ENCODE data around the gene AKAP13. TPM values are rescaled to one million over a fixed set of nuclear protein-coding genes. Genes with fewer than 3 reads are reported as not detected.

Gene AKAP13
- polyA plus RNA-seq, 3 donors: 47.9 to 99.7 (median 92.6) TPM

GRCh38 chr15:85755471-85755870 lies 375.1 kb downstream of the AKAP13 start:
- no peaks in the 10 kb centered on the region for H3K36me3 ChIP-seq (replicated peaks in 1 of 2; ENCODE audit: control insufficient read depth in 1 of 2, insufficient read depth in 2 of 2, low read length in 2 of 2)
- WGBS (ENCODE audit: insufficient coverage): 97% methylated on average over 8 of the region's 11 CpGs
- no peak for DNase-seq
- H3K79me2 ChIP-seq (ENCODE audit: insufficient read depth, low read length): no peaks in the 10 kb centered on the region
- no peak overlapping the region for H3K27ac ChIP-seq (ENCODE audit: low read depth in 1 of 2, low read length in 2 of 2)
- H4K20me1 ChIP-seq (ENCODE audit: insufficient read depth, low read length): peaks cover 15% of the 10 kb centered on the region
- peaks cover 6 to 7% of the 10 kb centered on the region in 2 donors for H3K4me1 ChIP-seq (ENCODE audit: control insufficient read depth in 1 of 2, insufficient read depth in 2 of 2, low read length in 2 of 2)
- no peak overlapping the region for H3K4me3 Mint-ChIP-seq
- H3K4me2 ChIP-seq (replicated peaks; ENCODE audit: extremely low read depth, low read length, poor library complexity, severe bottlenecking): no peak overlapping the region
- H3K9ac ChIP-seq (ENCODE audit: insufficient read depth, low read length, poor library complexity, severe bottlenecking): no peak overlapping the region
- no peak overlapping the region for H3K27ac Mint-ChIP-seq
- H2AFZ ChIP-seq (ENCODE audit: insufficient read depth, low read depth, low read length, poor library complexity, severe bottlenecking): no peak overlapping the region
- H3K9me3 Mint-ChIP-seq: peaks cover 0 to 2% (median 0%) of the 10 kb centered on the region in 7 donors
- peaks cover 16% of the 10 kb centered on the region for H3K4me1 Mint-ChIP-seq
- peaks cover 1 to 7% (median 2%) of the 10 kb centered on the region in 3 donors for H3K27me3 Mint-ChIP-seq (ENCODE audit: low read depth in 3 of 3)
- no peaks in the 10 kb centered on the region for H3K36me3 Mint-ChIP-seq
- H3K4me3 ChIP-seq (replicated peaks in 1 of 3; ENCODE audit: low read depth in 2 of 3, low read length in 3 of 3): no peak overlapping the region
- intact Hi-C loops (cut with micrococcal nuclease): no loop called here
- H3K27me3 ChIP-seq (ENCODE audit: control insufficient read depth in 2 of 2, insufficient read depth in 2 of 2, low read length in 2 of 2): no peaks in the 10 kb centered on the region
- TF ChIP-seq CTCF (IDR thresholded peaks at IDR 0.05): no peak
- no peaks in the 10 kb centered on the region for H3K9me3 ChIP-seq (replicated peaks in 1 of 2; ENCODE audit: control insufficient read depth in 1 of 2, insufficient read depth in 1 of 2, low read length in 2 of 2)

- no peak overlapping the region for H3K4me2 ChIP-seq (replicated peaks; ENCODE audit: extremely low read depth, low read length, poor library complexity, severe bottlenecking)
- Mint-ChIP-seq H3K27ac (no peak overlapping the region), H3K36me3 (no peaks in the 10 kb centered on the region), H3K9me3 (peaks cover 0 to 2% (median 0%) of the 10 kb centered on the region in 7 donors), H3K4me3 (no peak overlapping the region), H3K27me3 (ENCODE audit: low read depth in 3 of 3) (peaks cover 1 to 7% (median 2%) of the 10 kb centered on the region in 3 donors), H3K4me1 (peaks cover 16% of the 10 kb centered on the region)
- WGBS (ENCODE audit: insufficient coverage): 96% methylated on average over 3 of the region's 4 CpGs
- H3K36me3 ChIP-seq (replicated peaks in 1 of 2; ENCODE audit: control insufficient read depth in 1 of 2, insufficient read depth in 2 of 2, low read length in 2 of 2): no peaks in the 10 kb centered on the region
- H3K9me3 ChIP-seq (replicated peaks in 1 of 2; ENCODE audit: control insufficient read depth in 1 of 2, insufficient read depth in 1 of 2, low read length in 2 of 2): no peaks in the 10 kb centered on the region
- H3K9ac ChIP-seq (ENCODE audit: insufficient read depth, low read length, poor library complexity, severe bottlenecking): no peak overlapping the region
- intact Hi-C loops (cut with micrococcal nuclease): no loop called here
- H3K27me3 ChIP-seq (ENCODE audit: control insufficient read depth in 2 of 2, insufficient read depth in 2 of 2, low read length in 2 of 2): no peaks in the 10 kb centered on the region
- H4K20me1 ChIP-seq (ENCODE audit: insufficient read depth, low read length): peaks cover 10% of the 10 kb centered on the region
- no peak overlapping the region for H3K4me3 ChIP-seq (replicated peaks in 1 of 3; ENCODE audit: low read depth in 2 of 3, low read length in 3 of 3)
- DNase-seq: no peak
- TF ChIP-seq CTCF (IDR thresholded peaks at IDR 0.05): no peak
- no peak overlapping the region for H3K27ac ChIP-seq (ENCODE audit: low read depth in 1 of 2, low read length in 2 of 2)
- H3K4me1 ChIP-seq (ENCODE audit: control insufficient read depth in 1 of 2, insufficient read depth in 2 of 2, low read length in 2 of 2): peaks cover 6 to 7% of the 10 kb centered on the region in 2 donors
- no peaks in the 10 kb centered on the region for H3K79me2 ChIP-seq (ENCODE audit: insufficient read depth, low read length)
- H2AFZ ChIP-seq (ENCODE audit: insufficient read depth, low read depth, low read length, poor library complexity, severe bottlenecking): no peak overlapping the region
Observed at GRCh38 chr15:85755942-85756341, 375.5 kb downstream of the AKAP13 start.
